Esophagus muscularis mucosa (tissue), 3 donors: ENCODE results near the gene COMMD1.

ENCODE experiments used
- POLR2AphosphoS5 ChIP-seq, 2 donors: sonication (generic); formaldehyde crosslinking; IDR thresholded peaks; one replicate each; pipeline ENCODE4 v1.6.1; 2017; ENCODE audit warnings: antibody characterized with exemption in 2 of 2
- TF ChIP-seq, protein P1 (sequence below), 3 experiments: fragments of 200-600 bp in 2 of 3; fragments of 450-650 bp in 1 of 3; sonication (generic) in 2 of 3; IDR thresholded peaks; one replicate each; pipeline ENCODE4 v1.5.1; 2017 to 2019; ENCODE audit warnings: antibody characterized with exemption in 3 of 3, mild to moderate bottlenecking in 2 of 3, moderate library complexity in 1 of 3

DNA sequence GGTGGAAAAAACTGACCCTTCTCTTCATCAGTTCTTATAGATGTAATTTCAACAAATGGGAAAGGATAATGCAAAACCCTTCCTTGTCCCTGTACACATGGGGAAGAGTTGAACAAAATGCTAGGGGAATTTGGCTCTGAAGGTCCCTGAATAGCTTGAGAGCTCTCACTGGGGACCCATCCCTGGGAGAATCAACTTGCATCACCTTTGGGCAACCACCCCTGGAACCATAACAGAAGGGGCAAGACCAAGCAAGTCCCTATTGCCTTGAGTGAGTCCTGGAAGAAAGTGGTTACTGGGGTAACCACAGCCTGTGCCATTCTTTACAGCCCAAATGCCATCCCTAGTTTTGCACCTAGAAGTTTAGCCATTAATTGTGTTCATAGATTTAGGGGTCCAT, 238.2 kb downstream of the COMMD1 start:
- TF ChIP-seq POLR2AphosphoS5 (IDR thresholded peaks at IDR 0.05): no peak
- TF ChIP-seq, protein P1, sequence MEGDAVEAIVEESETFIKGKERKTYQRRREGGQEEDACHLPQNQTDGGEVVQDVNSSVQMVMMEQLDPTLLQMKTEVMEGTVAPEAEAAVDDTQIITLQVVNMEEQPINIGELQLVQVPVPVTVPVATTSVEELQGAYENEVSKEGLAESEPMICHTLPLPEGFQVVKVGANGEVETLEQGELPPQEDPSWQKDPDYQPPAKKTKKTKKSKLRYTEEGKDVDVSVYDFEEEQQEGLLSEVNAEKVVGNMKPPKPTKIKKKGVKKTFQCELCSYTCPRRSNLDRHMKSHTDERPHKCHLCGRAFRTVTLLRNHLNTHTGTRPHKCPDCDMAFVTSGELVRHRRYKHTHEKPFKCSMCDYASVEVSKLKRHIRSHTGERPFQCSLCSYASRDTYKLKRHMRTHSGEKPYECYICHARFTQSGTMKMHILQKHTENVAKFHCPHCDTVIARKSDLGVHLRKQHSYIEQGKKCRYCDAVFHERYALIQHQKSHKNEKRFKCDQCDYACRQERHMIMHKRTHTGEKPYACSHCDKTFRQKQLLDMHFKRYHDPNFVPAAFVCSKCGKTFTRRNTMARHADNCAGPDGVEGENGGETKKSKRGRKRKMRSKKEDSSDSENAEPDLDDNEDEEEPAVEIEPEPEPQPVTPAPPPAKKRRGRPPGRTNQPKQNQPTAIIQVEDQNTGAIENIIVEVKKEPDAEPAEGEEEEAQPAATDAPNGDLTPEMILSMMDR (IDR thresholded peaks at IDR 0.05): no peak
